HG03039 (cell line): ENCODE results near the gene RHOT2.

Experiments used
- ATAC-seq: cut with Tn5 transposase; IDR thresholded peaks from one replicate; pipeline ENCODE4 v1.9.1; 2021; ENCODE audit warnings: mild to moderate bottlenecking, moderate library complexity; ENCODE audit not compliant: unreplicated experiment

The RHOT2 gene

GRCh38 chr16:695355-696089 is 27.6 kb downstream of the RHOT2 start:
- ATAC-seq: no peak

GRCh38 chr16:698911-699671 is 31.2 kb downstream of the RHOT2 start:
- ATAC-seq: no peak

GRCh38 chr16:700684-701584 is 33.0 kb downstream of the RHOT2 start:
- no peak for ATAC-seq

- no peak for ATAC-seq
Measured at GRCh38 chr16:702341-702740, 34.4 kb downstream of the RHOT2 start.

GRCh38 chr16:703406-703805 is 35.5 kb downstream of the RHOT2 start:
- ATAC-seq: no peak

- no peak for ATAC-seq
Measured at GRCh38 chr16:704047-704446, 36.1 kb downstream of the RHOT2 start.

- no peak for ATAC-seq
Measured at GRCh38 chr16:704552-705380, 36.8 kb downstream of the RHOT2 start.

GRCh38 chr16:705431-706188 is 37.7 kb downstream of the RHOT2 start, which contains the start of gene FBXL16:
Gene FBXL16, minus strand, starts transcription at chr16:705801. Its CDS starts 8,396 bp downstream, at chr16:697405.
- no peak for ATAC-seq

- no peak for ATAC-seq
Measured at GRCh38 chr16:706189-707061, 38.5 kb downstream of the RHOT2 start.

GRCh38 chr16:707062-707538 is 39.2 kb downstream of the RHOT2 start:
- ATAC-seq: no peak

GRCh38 chr16:708019-708418 is 40.1 kb downstream of the RHOT2 start:
- no peak for ATAC-seq

GRCh38 chr16:708959-709358 is 41.0 kb downstream of the RHOT2 start:
- ATAC-seq: no peak

- no peak for ATAC-seq
Measured at GRCh38 chr16:709566-710499, 41.9 kb downstream of the RHOT2 start.

GRCh38 chr16:710500-711075 is 42.7 kb downstream of the RHOT2 start:
- ATAC-seq: no peak

- no peak for ATAC-seq
Measured at GRCh38 chr16:711084-711483, 43.2 kb downstream of the RHOT2 start.

- no peak for ATAC-seq
Measured at GRCh38 chr16:711548-712320, 43.8 kb downstream of the RHOT2 start.
